SK-N-SH (cell line): Measurements from ENCODE around the gene CNN2.

Source experiments
- EP300 ChIP-seq, 2 experiments: IDR thresholded peaks; 2 replicates each; pipeline versions ENCODE4 v1.4.0 to v1.6.1; 2012; ENCODE audit warnings: borderline replicate concordance in 1 of 2, low read depth in 1 of 2, low read length in 1 of 2
- POLR2AphosphoS5 ChIP-seq: IDR thresholded peaks from 2 replicates; pipeline ENCODE4 v1.6.1; 2012; ENCODE audit warnings: low read depth, low read length
- TAF1 ChIP-seq: IDR thresholded peaks from 2 replicates; pipeline ENCODE4 v1.6.1; 2012; ENCODE audit warnings: low read depth, mild to moderate bottlenecking, low read length, moderate library complexity, borderline replicate concordance
- YY1 ChIP-seq: IDR thresholded peaks from 2 replicates; pipeline ENCODE4 v1.4.0; 2012; ENCODE audit warnings: low read depth, mild to moderate bottlenecking
- TF ChIP-seq, protein P1 (sequence below): IDR thresholded peaks from 2 replicates; pipeline ENCODE4 v1.4.0; 2012; ENCODE audit warnings: low read depth
- TF ChIP-seq, protein P2 (sequence below): fragments of 200-600 bp; sonication (generic); IDR thresholded peaks from 2 replicates; pipeline ENCODE4 v1.6.1; 2017; ENCODE audit warnings: antibody characterized with exemption, mild to moderate bottlenecking, moderate library complexity
- TF ChIP-seq, protein P3 (sequence below): IDR thresholded peaks from 2 replicates; pipeline ENCODE4; 2012
- TF ChIP-seq, protein P4 (sequence below): fragments of 150-350 bp; IDR thresholded peaks from 2 replicates; pipeline ENCODE4 v1.6.1; 2017; ENCODE audit warnings: antibody characterized with exemption, low read length, low read depth, borderline replicate concordance
- TF ChIP-seq, protein P5 (sequence below): IDR thresholded peaks from 2 replicates; pipeline ENCODE4 v1.6.1; 2012; ENCODE audit warnings: mild to moderate bottlenecking, low read depth, low read length, moderate library complexity

DNA sequence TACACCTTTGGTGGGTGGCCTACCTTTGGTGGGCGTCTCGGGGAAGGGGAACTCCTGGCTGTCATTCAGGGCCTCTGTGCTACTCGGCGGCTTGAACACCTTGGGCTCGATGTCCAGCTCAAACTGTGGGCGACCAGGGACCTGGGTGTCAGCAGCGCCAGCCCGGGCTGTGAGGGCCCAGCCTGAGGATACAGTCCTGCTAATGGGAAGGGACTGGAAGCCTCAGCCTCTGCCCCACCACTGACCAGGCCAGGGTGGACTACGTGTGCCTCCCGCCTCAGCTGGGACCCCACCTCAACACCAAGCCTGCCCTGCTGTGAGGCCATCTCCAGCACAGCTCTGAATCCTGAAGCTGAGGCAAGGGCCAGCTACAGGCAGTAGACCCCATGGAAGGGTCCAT lies 13.2 kb upstream of the CNN2 start:
- TF ChIP-seq EP300 (IDR thresholded peaks at IDR 0.05; ENCODE audit: borderline replicate concordance in 1 of 2, low read depth in 1 of 2, low read length in 1 of 2) (no peak), TAF1 (no peak), POLR2AphosphoS5 (no peak), YY1 (no peak)
- TF ChIP-seq, protein P1, sequence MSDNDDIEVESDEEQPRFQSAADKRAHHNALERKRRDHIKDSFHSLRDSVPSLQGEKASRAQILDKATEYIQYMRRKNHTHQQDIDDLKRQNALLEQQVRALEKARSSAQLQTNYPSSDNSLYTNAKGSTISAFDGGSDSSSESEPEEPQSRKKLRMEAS, result no peak
- TF ChIP-seq, protein P2, sequence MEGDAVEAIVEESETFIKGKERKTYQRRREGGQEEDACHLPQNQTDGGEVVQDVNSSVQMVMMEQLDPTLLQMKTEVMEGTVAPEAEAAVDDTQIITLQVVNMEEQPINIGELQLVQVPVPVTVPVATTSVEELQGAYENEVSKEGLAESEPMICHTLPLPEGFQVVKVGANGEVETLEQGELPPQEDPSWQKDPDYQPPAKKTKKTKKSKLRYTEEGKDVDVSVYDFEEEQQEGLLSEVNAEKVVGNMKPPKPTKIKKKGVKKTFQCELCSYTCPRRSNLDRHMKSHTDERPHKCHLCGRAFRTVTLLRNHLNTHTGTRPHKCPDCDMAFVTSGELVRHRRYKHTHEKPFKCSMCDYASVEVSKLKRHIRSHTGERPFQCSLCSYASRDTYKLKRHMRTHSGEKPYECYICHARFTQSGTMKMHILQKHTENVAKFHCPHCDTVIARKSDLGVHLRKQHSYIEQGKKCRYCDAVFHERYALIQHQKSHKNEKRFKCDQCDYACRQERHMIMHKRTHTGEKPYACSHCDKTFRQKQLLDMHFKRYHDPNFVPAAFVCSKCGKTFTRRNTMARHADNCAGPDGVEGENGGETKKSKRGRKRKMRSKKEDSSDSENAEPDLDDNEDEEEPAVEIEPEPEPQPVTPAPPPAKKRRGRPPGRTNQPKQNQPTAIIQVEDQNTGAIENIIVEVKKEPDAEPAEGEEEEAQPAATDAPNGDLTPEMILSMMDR, result no peak
- TF ChIP-seq, protein P3, sequence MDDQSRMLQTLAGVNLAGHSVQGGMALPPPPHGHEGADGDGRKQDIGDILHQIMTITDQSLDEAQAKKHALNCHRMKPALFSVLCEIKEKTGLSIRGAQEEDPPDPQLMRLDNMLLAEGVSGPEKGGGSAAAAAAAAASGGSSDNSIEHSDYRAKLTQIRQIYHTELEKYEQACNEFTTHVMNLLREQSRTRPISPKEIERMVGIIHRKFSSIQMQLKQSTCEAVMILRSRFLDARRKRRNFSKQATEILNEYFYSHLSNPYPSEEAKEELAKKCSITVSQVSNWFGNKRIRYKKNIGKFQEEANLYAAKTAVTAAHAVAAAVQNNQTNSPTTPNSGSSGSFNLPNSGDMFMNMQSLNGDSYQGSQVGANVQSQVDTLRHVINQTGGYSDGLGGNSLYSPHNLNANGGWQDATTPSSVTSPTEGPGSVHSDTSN, result no peak
- TF ChIP-seq, protein P4, sequence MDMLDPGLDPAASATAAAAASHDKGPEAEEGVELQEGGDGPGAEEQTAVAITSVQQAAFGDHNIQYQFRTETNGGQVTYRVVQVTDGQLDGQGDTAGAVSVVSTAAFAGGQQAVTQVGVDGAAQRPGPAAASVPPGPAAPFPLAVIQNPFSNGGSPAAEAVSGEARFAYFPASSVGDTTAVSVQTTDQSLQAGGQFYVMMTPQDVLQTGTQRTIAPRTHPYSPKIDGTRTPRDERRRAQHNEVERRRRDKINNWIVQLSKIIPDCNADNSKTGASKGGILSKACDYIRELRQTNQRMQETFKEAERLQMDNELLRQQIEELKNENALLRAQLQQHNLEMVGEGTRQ, result no peak
- TF ChIP-seq, protein P5, sequence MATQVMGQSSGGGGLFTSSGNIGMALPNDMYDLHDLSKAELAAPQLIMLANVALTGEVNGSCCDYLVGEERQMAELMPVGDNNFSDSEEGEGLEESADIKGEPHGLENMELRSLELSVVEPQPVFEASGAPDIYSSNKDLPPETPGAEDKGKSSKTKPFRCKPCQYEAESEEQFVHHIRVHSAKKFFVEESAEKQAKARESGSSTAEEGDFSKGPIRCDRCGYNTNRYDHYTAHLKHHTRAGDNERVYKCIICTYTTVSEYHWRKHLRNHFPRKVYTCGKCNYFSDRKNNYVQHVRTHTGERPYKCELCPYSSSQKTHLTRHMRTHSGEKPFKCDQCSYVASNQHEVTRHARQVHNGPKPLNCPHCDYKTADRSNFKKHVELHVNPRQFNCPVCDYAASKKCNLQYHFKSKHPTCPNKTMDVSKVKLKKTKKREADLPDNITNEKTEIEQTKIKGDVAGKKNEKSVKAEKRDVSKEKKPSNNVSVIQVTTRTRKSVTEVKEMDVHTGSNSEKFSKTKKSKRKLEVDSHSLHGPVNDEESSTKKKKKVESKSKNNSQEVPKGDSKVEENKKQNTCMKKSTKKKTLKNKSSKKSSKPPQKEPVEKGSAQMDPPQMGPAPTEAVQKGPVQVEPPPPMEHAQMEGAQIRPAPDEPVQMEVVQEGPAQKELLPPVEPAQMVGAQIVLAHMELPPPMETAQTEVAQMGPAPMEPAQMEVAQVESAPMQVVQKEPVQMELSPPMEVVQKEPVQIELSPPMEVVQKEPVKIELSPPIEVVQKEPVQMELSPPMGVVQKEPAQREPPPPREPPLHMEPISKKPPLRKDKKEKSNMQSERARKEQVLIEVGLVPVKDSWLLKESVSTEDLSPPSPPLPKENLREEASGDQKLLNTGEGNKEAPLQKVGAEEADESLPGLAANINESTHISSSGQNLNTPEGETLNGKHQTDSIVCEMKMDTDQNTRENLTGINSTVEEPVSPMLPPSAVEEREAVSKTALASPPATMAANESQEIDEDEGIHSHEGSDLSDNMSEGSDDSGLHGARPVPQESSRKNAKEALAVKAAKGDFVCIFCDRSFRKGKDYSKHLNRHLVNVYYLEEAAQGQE, result no peak
